AML-193 (cell line): ENCODE results near the gene PIGS.
A peak's percentile ranks its signal among the peaks of the same experiment; 100 is the strongest.
"Not testable (repeated sequence)": the region's sequence is repeated elsewhere in the genome, so short reads cannot be mapped to it uniquely, and the experiment has no call there.

Experiments used
- DNase-seq, 2 experiments: peaks; one replicate each; lab custom pipeline; 2025; lab: John Stamatoyannopoulos, UW

PIGS gene

DNA sequence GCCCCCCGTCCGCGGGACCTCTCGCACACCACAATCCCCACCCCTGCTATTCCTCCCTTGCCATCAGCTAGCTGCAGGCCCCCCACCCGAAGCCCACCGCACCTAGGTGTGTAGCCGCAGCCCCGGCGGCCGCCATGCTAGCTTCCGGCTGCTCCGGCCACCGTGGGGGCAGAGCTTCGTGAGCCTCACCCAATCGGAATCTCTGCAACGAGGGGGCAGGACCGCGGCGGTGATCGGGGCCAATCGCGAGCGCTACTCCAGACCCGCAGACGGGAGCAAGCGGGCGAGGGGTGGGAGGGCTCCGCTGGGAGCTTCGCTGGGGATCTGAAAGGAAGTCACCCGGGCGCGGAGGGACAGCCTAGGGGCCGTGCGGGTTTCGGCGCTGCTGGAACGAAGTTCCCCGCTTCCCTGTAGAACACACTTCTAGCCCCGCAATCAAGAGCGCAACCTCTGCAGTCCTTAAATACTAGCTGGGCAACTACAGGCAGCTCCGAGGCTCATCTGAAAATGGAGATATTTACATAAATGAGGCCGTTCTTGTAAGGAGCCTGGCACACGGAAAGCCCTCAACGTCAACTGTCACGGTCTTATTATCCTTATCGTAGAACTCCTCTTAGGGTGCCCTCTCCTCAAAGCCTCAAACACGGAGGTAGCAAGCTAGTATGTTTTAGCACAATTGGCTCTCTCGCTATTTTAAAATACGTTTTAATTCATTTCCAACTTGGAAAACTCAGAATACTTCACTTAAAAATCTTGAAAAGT lies at the start of gene PIGS:
Gene PIGS (minus strand): TSS at position 164 of the 762 bp plus-strand sequence. CDS start 28 bp downstream, at position 136.
- DNase-seq = peak; percentile 98

DNA sequence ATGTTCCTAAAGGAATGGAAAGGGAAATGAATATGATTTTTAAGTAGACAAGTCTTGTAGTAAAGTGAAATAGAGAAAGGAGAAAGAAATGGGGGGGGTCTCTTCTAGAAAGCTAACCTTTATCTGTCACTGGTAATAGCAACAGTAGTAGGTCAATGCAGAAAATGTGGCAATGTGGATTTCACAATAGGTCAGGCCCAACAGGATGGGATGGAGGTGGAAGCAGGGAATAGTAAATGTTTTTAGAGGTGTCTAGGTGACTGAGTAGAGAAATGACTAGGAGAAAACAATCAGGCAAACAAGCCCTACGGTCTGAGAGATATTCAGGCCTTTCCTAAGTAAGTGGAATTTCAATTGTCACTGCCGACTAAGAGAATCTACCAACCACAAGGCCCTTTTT lies 48.7 kb upstream of the PIGS start:
- DNase-seq = no peak

- no peak for DNase-seq
Measured at GRCh38 chr17:28618464-28618863, 47.1 kb upstream of the PIGS start.

GRCh38 chr17:28616281-28616680 lies 45.0 kb upstream of the PIGS start:
- no peak for DNase-seq

DNA sequence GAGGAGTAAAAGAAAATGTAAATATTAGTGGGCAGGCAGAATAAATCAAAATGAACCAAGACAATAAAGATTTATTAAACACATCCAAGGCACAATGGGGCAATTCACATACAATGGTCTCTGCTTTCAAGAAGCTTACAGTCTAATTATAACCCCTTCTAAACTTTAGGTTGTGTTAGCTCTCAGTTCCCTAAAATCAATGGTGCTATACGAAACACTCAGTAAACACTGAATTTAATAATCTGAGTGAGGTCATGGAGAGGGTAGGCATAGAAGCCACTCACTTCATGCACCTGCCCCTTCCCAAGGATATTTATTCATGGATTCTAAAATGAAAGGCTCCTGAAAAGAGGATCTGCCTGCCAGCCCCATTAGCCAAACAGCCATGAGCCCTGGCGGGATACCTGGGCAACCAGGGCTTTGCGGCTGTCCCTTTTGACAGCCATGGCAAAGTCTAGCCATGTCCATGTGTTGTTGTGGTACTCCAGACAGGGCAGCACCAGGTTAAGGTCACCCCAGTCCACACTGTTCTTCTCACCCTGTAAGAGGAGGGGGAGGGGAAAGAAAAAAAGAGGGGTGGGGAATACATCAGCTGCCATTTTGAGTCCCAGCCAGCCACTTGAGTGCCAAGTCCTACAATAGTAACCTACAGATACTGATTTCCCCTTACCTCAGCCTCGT lies 44.1 kb upstream of the PIGS start:
- DNase-seq = no peak

DNA sequence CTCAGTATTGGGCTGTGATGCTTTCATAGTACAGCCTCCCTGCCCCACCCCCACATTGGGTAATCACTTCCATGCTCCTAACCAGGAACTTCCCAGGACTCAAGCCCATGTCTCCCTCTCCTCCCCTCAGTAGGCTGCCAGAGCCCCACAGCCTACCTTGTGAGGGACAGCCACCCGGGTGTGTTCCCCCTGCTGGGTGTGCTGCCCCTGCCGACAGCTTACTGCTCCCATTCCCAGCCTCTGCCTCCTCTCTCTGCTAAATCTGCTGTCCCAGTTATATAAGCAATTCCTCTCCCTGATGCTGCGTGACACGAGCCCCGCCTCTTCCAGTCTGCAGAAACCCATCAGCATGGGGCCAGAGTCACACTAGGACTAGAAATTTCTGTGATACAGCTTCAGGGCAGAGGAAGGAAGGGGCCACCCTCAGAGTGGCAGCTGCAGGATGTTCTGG lies 42.6 kb upstream of the PIGS start, which contains the start of gene RSKR:
Gene RSKR (minus strand): TSS at position 255 of the 451 bp plus-strand sequence. CDS start 24 bp downstream, at position 231.
- DNase-seq = no peak

GRCh38 chr17:28612936-28613872 lies 41.9 kb upstream of the PIGS start:
- DNase-seq = peak; percentile 25 to 26

DNA sequence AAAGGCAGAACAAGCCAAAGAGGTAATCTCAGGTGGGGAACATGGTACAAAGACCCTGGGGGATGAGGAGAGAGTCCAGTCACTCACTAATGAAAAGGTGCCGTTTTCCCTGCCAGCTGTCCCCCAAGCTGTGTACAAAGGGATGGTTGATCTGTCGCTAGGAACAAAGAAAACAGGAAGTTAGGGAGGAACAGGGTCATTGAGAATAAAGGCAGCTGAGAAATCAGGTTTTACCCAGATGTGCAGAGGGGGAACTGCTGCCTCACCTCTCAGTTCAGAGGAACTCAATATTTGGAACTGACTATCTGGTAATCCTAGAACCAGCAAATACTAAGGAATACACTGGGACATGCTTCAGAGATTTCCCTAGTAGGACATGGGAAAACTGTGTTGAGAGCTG lies 41.2 kb upstream of the PIGS start:
- no peak for DNase-seq

DNA sequence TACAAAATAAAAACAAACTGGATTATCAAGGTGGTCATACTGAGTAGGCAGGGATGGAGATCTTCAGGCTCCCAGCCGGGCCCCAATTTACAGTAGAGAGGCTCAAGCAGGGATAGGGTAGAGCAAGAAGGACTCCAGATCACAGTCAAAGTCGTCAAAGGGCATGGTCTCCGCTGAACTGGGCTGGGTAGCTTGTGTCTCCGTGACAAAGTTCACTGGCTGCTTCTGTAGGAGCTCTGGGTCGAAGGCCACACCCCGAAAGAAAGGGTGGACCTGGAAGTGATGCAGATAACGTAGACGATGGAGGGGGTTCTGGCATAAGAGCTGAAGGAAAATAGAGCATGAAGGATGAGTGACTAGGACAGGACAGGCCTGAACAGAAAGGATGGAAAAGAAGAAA lies 39.1 kb upstream of the PIGS start:
- DNase-seq = no peak

DNA sequence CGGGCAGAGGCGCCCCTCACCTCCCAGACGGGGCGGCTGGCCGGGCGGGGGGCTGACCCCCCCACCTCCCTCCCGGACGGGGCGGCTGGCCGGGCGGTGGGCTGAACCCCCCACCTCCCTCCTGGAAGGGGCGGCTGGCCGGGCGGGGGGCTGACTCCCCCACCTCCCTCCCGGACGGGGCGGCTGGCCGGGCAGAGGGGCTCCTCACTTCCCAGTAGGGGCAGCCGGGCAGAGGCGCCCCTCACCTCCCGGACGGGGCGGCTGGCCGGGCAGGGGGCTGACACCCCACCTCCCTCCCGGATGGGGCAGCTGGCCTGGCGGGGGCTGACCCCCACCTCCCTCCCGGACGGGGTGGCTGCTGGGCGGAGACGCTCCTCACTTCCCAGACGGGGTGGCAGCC lies 32.7 kb upstream of the PIGS start:
- not testable (repeated sequence) for DNase-seq

- peak; percentile 78 to 79 for DNase-seq
Measured at GRCh38 chr17:28599311-28600184, 28.2 kb upstream of the PIGS start.

DNA sequence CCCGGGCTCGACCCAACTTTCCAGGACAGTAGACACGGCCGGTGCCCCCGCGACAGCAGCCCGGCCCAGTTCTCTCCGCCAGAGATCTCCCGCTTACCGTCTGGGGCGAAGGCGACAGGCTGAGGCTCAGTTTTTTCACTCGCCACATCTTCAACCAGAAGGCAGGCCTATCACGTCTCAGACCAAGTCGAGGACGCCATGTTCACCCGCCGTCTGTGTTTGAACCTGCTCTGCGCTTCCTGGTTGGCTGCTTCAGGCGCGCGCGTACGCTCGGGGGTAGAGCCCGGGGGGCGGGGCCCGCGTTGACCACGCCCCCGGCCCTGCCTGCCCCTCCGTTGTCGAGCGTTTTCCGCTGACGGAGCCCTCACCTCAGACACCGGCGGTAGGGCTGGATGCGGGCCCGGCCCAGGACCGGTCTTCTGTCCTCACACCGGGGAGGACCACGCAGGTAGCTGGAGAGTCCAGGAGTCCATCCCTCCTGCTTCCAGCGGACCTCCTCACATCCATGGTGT lies 27.5 kb upstream of the PIGS start, which contains the start of gene SPAG5:
Gene SPAG5 (minus strand): TSS at position 227 of the 512 bp plus-strand sequence. CDS start 79 bp downstream, at position 148.
- DNase-seq = peak; percentile 93 to 96

DNA sequence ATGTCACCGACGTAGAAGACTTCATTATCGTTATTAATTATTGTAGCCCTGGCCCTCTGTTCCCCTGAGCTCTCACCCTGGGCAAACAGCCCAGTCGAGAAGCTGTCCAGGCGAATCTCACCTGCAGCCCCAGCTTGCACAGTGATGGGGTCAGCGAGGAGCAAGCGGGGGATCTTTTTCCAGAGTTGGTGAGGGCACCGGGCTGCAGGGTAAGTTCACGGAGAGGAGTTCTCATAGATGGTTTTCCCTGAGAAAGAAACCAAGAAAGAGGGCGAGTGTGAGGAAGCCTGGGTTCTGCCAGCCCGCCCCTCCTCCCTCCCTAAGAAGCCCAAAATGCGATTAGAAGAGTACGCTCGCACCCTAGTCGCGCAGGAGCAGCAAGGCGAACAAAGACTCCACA lies 27.1 kb upstream of the PIGS start:
- DNase-seq = no peak

- DNase-seq = peak; percentile 38 to 55
Measured at GRCh38 chr17:28597606-28598383, 26.5 kb upstream of the PIGS start.

DNA sequence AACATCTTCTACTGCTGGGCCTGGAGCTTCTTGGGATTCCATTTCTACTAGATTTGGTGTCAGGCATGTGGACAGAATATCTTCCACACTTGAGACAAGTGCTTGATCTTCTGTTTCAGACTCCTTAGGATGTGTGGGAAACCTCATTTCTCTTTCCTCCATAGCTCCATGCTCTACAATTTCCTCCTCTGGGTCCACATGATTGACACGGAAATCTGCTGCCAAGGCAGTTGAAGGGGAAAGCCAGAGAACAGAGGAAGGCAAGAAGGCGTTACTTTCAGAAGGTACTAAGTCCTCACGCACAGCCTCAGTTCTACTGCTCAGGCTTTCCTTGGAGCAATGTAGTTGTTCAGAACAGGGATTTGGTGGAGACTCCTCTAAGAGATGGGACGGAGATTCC lies 20.9 kb upstream of the PIGS start:
- DNase-seq = no peak

- no peak for DNase-seq
Measured at GRCh38 chr17:28585851-28586250, 14.5 kb upstream of the PIGS start.

DNA sequence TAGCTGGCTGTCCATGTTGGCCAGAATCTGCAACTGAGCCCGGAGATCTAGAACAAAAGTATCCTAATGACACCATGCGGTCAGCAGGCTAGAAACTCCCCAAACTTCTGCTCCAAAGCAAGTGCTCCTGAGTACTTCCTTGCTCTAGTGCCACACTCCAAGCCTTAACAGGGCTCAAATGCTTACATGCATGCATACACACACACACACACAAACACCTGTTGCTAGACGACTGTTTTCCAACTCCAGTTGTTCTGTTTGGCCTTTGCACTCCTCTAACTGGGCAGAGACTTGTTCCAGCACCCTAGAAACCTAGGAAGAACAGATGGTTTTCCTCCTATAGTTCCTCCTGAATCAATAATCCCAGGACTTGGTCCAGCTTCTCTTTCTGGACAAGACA lies 13.1 kb upstream of the PIGS start:
- DNase-seq = no peak

DNA sequence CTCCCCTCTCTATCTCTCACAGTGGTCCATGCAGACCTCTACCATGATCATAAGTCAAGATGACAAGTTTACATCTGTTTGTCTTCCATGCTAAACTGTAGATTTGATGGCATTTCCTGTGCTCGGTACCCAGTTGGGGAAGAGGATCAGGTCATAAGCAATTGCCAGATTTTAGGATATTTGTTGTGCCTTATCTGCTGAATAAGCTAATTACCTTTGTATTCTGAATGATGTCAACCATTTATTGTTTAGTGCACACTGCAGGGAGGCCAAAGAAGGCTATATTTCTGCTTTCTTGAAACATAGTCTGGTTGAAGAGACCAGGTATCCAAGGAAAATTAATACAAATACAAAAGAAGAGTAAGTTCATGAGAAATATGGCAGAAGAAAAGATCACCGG lies 11.2 kb upstream of the PIGS start:
- no peak for DNase-seq

DNA sequence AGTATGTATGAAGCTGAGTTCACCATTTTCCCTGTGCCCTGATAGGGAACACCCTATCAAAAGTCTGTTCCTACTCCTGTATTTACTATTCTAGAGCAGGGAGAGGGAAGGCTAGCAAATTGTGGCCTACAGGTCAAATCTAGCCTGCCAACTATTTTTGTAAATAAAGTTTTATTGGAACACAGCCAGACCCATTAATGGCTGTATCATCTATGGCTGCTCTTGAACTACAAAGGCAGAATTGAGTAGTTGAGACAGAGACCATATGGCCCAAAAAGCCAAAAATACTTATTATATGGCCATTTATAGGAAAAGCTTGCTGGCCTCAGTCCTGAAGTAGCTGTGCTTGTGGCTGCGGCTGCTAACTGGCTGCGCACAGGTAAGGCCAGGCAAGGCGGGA lies 9.6 kb upstream of the PIGS start:
- DNase-seq = no peak

GRCh38 chr17:28579526-28579925 lies 8.2 kb upstream of the PIGS start:
- DNase-seq = no peak
